GM20431 (cell line): ENCODE data around the gene RGS9.

Experiments
- in situ Hi-C: fragments of 300-500 bp; cut with MseI, MboI; formaldehyde crosslinking; loops from one replicate; pipeline ENCODE4 v1.15.0; 2020; ENCODE audit warnings: low sequenced_read_pairs; ENCODE audit not compliant: unreplicated experiment

Gene RGS9

DNA sequence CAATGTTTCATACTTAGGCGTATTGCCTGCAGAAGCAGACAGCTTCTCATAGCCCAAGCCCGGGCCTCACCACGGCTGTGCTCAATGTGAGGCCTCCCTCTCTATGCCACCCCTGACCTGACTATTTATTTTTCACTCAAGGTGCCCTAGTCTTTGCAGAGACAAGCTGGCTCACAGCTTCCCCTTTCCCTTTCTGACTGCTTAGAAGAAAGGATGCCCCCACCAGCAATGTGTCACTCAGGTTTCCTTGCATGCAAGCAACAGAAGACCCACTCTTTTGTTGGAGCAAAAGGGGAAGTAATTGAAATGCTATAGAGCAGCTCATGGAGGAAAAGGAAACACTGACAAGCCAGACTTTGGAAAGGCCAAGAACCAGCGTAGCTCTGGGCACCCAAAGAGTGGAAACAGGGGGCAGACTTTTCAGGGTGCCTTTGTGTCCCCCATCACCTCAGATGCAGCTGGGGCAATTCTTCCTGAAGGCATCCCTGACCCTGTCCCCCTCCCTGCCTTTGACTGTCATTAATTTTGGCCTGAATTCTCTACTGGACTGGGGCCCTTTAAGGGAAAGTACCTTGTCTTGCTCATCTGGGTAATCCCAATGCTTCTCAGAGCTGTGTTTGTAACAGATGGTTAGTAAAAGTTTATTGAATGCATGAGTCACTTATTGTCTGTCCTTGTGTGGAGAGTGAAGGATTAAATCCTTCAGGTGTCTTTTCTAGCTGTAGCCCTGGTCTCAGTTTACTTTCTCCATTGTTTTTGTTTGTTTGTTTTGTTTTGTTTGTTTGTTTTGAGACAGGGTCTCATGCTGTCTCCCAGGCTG lies 17.8 kb downstream of the RGS9 start:
- in situ Hi-C loops, result loop anchor here (25.0 kb wide), 1 partner anchor 93 kb away; the partner anchor contains the start of gene GNA13

DNA sequence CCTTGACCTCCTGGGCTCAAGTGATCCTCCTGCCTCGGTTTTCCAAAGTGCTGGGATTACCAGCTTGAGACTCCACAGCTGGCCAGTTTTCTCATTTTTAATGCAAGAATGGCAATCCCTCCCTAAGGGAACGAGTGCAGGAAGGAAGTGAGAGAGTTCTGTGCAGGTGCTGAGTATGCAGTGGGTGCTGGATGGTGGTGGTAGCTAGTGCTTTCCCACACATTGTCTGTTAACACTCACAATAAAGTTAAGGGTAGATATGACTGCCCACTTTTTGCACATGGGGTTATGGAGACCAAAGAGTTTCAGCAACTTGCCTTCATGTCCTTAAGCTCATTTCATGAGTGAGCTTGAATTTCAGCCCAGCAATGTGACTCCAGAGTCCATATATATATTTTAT lies 18.5 kb downstream of the RGS9 start:
- in situ Hi-C loops, result loop anchor here (25.0 kb wide), 1 partner anchor 93 kb away; the partner anchor contains the start of gene GNA13

DNA sequence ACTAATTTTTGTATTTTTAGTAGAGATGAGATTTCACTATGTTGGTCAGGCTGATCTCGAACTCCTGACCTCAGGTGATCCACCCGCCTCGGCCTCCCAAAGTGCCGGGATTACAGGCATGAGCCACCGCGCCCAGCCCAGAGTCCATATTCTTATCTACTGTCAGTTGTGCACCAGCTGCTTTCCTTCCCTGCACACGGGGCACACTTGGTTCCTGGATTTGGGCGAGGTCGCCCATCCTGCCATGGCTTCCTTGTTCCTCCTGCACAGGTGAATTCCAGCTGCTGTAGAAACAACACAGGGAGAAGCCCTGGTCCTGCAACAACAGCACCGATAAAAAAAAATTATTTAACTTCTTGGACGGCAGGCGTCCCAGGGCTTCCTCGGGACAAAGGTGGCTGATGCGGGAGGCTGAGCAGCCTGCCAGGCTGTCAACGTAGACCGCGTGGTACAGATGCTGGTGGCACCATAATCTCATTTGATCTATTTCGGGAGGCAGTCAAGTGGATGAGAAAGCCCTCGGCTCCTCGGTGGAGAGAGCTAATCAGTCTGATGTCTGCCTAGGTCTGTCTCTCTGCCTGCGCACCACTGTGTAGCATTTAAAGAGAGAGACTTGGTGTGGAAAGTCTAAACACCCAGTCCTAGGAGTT lies 19.1 kb downstream of the RGS9 start:
- in situ Hi-C loops, result loop anchor here (25.0 kb wide), 1 partner anchor 94 kb away; the partner anchor contains the start of gene GNA13

DNA sequence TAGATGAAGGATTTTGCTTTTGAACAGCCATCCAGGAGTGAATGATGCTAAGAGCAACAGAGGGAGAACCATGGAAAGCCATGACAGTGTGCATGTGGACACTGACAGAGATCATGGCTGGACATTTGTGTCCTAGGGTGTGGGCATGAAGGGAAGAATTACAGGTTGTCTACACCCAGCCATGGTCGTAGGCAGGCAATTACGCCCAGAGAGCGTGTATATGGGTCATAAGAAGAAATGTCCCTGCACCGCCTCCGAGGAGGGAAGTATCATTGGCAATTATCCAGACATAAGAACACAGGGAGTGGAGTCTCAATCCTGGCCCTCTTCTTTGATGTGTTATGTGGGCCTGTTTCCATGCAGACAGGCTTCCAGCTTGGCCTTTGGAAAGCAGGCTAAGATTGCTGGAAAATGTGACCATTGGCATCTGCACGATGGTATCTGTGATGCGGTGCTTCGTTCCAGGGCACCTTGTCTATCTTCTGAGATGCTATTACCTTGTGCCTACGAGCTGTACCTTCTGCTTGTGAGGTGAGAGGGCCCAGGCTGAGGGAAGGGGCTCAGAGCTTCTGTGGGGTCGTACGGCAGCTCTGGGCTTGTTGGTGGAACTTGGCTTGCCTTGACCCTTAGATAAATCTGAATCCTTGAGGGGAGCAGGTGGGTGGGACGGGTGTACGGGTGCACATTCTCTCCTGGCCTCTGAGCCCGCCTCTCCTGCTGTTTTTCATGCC lies 19.8 kb downstream of the RGS9 start:
- in situ Hi-C loops, result loop anchor here (25.0 kb wide), 1 partner anchor 95 kb away; the partner anchor contains the start of gene GNA13

DNA sequence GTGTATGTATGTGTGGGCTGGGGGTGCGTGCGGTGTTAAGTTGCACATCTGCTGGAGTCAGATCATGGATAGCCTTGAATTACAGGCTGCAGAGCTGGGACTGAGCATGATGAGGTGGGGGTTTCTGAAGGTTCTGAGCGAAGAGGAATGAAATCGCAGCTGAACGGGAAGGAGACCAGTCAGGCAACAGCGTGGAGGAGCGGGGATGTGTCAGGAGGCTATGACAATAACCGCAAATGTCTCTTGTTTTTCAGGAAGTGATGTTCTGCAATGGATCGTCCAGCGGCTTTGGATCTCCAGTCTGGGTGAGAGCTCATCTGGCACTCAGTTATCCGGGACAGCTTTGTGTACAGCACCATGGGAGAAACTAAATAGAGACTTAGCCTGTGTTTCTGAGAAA lies 20.9 kb downstream of the RGS9 start:
- in situ Hi-C loops, result loop anchor here (25.0 kb wide), 1 partner anchor 96 kb away; the partner anchor contains the start of gene GNA13

DNA sequence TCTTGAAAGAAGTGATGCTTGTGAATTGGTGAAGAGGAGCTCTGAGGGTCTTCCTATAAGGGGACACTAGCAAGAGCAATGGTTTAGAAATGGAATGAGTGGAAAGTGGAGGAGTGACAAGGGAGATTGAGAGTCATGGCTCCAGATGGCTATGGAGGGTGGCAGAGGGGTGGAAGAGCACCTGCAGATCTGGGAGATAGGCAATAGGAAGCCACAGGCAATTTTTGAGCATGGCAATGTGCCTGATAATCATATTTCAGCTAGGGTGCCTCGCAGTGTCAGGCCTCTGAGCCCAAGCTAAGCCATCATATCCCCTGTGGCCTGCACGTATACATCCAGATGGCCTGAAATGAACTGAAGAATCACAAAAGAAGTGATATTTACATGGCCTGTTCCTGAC lies 21.5 kb downstream of the RGS9 start:
- in situ Hi-C loops, result loop anchor here (25.0 kb wide), 1 partner anchor 96 kb away; the partner anchor contains the start of gene GNA13

DNA sequence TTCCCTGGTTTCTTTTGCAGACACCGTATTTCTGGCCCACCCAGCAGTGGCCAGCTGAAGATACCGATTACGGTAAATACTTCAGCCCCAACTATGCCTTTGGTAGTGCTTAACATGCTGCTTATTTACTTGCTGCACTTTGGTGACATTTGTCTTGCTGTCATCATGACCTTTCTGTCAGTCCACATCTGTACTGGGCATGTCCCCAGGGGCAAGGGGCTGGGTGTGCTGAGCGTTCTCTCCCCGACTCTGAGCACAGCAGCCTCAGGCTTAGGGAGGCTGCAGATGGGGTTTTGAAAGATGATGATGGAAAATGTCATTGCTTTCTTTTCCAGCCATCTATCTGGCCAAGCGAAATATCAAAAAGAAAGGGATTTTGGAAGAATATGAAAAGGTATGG lies 23.3 kb downstream of the RGS9 start:
- in situ Hi-C loops, result loop anchor here (25.0 kb wide), 1 partner anchor 98 kb away; the partner anchor contains the start of gene GNA13

DNA sequence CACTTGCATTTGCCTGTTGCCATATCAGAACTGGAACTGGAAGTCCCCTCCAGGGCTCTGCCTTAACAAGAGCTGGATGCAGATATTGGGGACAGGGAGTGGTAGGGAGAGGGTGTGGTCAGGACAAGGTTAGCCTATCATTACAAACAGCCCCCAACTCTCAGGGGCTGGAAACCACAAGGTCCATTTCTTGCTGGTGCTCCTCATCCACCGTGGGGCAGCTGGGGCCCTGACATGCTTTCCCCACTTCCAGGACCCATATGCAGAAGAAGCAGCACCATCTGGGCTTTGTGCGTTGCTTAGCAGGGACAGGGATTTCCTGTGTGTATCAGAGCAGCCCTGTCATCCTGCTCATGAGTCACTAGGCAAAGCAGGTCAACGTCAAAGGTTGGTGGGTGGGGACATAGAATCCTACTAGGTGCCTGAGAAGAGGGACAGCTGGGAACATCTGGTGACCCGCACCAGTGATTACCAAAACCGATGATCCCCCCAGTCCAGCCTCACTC lies 26.9 kb downstream of the RGS9 start:
- in situ Hi-C loops, result loop anchor here (25.0 kb wide), 1 partner anchor 102 kb away; the partner anchor contains the start of gene GNA13

DNA sequence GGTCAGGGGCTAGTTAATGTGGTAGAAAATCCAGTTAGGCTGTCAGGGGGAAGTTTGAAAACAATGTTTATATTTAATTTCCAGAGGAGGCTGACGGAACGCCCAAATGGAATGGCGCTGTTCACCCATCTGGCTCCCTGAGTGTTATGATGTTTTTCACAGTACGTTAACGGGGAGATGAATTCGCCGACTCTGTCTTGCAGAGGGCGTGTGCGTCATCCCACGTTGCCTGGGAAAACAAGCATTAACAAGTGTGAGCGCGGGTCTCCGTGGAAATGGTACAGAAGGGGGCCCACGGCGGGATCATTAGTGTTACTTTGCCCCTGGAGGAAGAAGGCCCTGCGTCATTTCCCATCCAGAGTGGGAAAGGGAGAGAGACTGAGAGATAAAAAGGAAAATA lies 29.6 kb downstream of the RGS9 start:
- in situ Hi-C loops, result loop anchor here (25.0 kb wide), 1 partner anchor 104 kb away; the partner anchor contains the start of gene GNA13

DNA sequence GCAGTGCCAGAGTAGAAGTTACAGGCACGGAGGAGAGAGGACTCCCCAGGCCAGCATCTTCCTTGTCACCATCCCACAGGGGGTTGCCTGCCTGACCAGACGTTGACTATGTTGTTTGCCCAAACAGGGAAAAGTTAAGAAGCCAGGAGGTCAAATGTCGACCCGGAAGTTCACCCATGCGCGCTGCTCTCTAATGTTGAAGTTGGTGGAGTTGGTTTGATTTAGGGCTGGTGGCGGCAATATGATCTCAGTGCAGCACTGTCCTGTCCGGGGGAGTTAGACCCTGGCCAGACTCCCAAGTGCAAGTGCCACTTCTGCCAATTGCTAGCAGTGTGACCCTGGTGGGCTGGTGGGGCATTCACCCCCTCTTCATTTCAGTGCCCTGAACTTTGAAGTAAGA lies 30.4 kb downstream of the RGS9 start:
- in situ Hi-C loops, result loop anchor here (25.0 kb wide), 1 partner anchor 105 kb away; the partner anchor contains the start of gene GNA13

DNA sequence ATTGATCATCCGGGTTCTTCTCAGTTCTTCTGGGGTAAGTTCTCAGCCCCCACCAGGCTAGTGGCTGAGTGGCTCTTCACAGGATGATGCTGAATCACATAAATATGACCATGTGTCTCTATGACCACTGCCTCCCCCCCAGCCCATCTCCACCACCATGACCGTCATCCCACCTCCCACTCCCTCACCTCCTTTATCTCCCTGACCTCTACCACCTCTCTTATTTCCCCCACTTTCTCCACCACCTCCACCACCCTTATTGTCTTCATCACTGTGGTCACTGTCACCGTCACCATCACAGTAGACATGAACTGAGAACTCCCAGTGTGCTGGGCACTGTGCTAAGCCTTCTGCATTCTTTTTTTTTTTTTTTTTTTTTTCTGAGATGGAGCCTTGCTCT lies 32.5 kb downstream of the RGS9 start:
- in situ Hi-C loops, result loop anchor here (25.0 kb wide), 1 partner anchor 107 kb away; the partner anchor contains the start of gene GNA13

DNA sequence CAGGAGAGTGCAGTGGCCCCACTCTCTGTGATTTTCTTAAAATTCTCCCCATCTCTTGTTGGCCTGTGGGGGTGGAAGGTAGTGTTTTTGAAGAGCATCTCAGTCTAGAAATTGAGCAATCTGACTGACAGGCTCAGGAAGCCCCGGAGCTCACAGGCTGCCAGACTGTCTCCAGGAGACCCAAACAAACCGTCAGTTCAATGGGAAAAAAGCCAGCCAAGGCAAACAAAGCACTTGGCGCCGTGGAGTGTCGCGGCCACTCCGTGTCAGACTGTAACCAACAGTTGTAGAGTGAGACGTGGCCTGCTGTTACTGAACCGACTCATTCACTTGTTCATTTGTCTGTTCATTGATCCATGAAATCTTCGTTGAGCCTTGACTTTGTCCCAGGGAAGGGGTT lies 33.7 kb downstream of the RGS9 start:
- in situ Hi-C loops, result loop anchor here (25.0 kb wide), 1 partner anchor 109 kb away; the partner anchor contains the start of gene GNA13

DNA sequence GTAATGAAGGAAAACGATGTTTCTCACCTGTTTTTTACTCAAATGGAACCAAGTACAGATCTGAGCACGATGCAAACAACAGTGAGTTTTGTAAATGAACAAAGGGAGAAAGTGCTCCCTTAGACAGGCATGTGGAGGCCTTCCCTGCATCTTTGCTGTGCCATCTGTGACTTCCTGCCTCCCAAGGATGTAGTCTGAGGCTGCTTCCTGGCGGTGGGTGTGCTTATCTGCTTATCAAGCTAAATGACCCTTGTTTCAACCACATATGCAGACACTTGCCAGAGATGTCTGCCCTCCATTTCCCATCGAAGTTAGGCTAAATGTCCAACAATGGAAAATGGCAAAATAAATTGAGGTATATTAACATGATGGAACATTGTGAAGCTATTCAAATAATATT lies 34.6 kb downstream of the RGS9 start:
- in situ Hi-C loops, result loop anchor here (25.0 kb wide), 1 partner anchor 109 kb away; the partner anchor contains the start of gene GNA13

DNA sequence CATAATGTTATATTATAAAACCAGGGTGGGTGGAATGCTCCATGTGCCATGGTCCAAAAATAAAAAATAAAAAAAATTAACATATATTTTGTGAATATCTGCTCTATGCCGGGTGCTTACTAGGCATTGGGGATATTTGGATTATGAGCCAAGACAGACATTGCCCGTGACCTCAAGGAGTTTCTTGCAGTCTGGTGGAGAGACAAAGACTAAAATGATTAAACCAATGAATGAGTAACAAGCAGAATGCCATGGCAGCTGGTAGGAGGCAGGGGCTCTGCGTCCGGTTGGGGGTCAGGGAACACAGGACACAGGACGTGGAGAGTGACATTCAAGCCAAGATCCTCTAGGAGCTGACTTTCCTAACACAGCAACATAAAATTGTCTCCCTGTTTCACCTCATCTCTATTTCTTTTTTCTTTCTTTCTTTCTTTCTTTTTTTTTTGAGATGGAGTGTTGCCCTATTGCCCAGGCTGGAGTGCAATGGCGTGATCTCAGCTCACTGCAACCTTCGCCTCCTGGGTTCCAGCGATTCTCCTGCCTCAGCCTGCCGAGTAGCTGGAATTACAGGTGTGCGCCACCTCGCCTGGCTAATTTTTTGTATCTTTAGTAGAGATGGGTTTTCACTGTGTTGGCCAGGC lies 35.4 kb downstream of the RGS9 start:
- in situ Hi-C loops, result loop anchor here (25.0 kb wide), 1 partner anchor 110 kb away; the partner anchor contains the start of gene GNA13

DNA sequence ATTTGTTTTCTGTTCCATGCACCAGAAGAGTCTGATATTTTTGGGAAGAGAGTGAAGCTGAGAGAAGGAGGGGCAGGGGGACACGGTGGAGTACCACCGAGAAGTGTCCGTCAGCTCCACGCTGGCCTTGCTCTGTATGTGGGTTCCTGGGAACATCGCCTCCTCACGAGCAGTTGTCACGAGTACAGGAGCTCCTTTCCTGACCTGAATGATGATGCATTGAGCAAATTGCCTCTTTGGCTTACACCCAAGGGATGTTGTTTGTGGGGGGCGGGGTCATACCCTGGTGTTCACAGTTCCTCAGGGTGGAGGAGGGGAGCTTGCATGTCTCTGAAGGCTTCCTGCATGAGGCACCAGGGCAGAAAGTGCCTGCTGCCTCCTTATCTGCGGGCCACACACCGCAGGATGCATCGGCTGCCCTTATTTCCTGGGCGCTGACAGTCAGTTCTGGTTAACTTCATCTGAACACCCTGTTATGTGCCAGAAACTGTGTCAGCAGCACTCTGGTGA lies 36.2 kb downstream of the RGS9 start:
- in situ Hi-C loops, result loop anchor here (25.0 kb wide), 1 partner anchor 111 kb away; the partner anchor contains the start of gene GNA13

DNA sequence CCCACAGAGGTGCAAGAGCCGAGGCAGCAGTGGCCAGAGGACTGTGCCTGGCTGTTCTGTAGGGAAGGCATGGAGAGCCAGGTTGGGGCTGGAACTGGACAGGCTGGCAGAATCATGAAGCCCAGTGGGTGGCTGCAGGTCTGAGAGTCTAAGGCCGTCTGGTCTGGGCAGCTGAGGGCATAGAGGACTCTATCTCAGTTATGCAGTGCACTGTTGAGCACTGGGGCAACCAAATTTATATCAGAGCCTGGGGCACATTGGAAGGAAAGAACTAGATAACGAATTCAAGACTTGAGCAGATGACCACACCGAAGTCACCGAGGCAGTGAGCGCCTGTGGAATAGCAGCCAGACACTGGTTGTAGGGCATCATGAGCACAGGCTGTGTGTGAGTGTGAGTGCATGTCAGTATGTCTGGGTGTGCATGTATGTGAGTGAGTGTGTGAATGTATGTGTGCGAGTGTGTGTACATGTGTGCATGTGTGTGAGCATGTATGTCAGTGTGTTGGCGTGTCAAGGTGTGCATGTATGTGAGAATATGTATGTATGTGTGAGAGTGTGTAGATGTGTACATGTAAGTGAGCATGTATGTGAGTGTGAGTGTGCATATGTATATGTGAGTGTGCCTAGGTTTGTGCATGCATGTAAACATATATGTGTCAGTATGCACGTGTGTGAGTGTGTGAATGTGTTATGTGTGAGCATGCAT lies 37.0 kb downstream of the RGS9 start:
- in situ Hi-C loops, result loop anchor here (25.0 kb wide), 1 partner anchor 112 kb away; the partner anchor contains the start of gene GNA13

DNA sequence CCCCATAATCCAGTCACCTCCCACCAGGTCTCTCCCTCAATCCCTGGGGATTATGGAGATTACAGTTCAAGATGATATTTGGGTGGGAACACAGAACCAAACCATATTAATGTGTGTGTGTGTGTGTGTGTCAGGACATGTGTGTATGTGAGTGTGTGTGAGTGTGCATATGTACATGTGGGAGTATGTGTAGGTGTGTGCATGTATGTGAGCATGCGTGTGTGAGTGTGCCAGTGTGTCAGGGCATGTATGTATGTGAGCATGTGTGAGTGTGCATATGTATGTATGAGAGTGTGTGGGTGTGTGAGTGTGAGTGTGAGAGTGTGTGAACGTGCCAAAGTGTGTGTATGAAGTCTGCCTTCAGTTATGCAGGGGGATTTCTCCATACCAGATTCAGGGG lies 37.8 kb downstream of the RGS9 start:
- in situ Hi-C loops, result loop anchor here (25.0 kb wide), 1 partner anchor 113 kb away; the partner anchor contains the start of gene GNA13

DNA sequence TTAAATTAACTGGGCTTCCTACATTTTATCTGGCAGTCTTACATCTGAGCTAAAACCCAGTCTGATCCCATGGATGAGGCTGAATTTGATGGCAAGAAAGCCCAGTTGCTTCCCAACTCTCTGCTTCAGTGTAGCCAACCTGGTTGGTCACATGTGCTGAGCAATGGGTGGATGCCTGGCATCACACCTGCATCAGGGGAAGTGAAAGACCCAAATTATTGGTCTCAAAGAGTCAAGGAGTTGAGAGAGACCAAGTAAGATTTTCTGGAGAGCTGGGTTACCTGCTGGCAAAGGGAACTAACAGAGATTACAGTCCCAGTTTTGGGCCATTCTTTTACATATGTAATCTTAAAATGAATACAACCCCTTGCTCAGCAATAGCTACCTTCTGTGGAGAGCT lies 38.8 kb downstream of the RGS9 start:
- in situ Hi-C loops, result no loop called here
